ENCODE data around the gene EFNA3.

Gene EFNA3

GRCh38 chr1:155062151-155062686 lies 16.4 kb upstream of the EFNA3 start:
- no peak for TF ChIP-seq CTCF (IDR thresholded peaks at IDR 0.05; ENCODE audit: insufficient read depth, missing control alignments)
- FAIRE-seq (no peak), DNase-seq (ENCODE audit: insufficient read length, low spot score) (no peak)

- DNase-seq (ENCODE audit: insufficient read length, low spot score), result peak; percentile 94
- FAIRE-seq, result peak; percentile 56
- peak; percentile 95 for TF ChIP-seq CTCF (IDR thresholded peaks at IDR 0.05; ENCODE audit: insufficient read depth, missing control alignments)
Observed at GRCh38 chr1:155062702-155063411, 15.8 kb upstream of the EFNA3 start.

DNA sequence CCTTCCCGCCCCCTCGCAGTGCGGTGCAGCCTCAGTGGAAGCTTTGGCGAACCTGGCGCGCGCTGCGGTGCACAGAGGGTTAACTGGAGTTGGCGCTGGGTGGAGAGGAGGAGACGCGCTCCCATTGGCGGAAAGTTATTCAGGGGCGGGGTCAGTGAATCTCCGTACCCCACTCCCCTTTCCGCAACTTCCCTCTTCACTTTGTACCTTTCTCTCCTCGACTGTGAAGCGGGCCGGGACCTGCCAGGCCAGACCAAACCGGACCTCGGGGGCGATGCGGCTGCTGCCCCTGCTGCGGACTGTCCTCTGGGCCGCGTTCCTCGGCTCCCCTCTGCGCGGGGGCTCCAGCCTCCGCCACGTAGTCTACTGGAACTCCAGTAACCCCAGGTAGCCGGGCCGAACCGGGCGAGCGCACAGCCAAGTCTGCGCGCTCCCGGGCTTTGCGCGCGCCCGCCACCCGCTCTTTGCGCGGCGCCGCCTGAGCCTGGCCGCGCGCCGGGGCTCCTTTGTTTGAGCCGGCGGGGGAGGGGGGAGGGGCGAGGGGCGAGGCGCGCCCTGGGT lies 15.0 kb upstream of the EFNA3 start, which contains the start of gene EFNA4:
Gene EFNA4, plus strand, starts transcription at position 191 of the 561 bp plus-strand sequence. Its CDS starts 84 bp downstream, at position 275.
- no peak for TF ChIP-seq CTCF (IDR thresholded peaks at IDR 0.05; ENCODE audit: insufficient read depth, missing control alignments)
- FAIRE-seq (no peak), DNase-seq (ENCODE audit: insufficient read length, low spot score) (peak; percentile 90)

DNA sequence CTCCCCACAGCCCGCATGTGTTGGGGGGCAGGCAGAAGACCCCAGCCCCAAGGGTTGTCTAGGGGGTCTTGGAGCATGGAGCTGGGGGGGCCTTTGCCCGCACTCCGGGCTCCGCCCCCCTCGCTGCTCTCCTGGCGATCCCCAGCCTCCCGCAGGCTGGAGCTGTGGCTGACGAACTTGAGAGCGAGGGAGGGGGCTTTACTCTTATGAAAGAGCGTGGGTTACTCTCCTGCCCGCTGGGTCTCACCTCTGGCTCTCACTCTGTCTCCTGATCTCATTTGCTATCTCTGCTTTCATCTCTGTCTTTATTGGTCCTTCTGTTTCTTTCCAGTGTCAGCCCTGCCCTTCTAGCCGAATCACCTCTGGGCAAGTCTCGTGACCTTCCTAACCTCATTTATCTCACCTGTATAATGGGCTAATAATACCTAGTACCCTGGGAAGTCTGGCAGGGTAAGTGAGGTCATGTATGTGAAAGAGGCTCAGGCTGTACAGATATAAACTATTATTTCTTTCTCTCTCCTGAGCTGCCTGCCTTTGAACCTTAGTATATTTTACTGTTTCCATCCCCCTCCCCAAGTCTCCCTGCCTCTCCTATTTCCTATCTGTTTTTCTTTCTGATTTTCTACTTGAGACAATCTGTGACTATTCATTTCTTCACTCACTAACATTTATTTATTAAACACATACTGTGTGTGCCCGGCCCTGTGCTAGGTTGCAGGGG lies 14.4 kb upstream of the EFNA3 start:
- DNase-seq (ENCODE audit: insufficient read length, low spot score) (no peak), FAIRE-seq (no peak)
- TF ChIP-seq CTCF (IDR thresholded peaks at IDR 0.05; ENCODE audit: insufficient read depth, missing control alignments), result no peak

- DNase-seq (ENCODE audit: insufficient read length, low spot score) (no peak), FAIRE-seq (no peak)
- no peak for TF ChIP-seq CTCF (IDR thresholded peaks at IDR 0.05; ENCODE audit: insufficient read depth, missing control alignments)
Observed at GRCh38 chr1:155064832-155065429, 13.7 kb upstream of the EFNA3 start.

- no peak for TF ChIP-seq CTCF (IDR thresholded peaks at IDR 0.05; ENCODE audit: insufficient read depth, missing control alignments)
- FAIRE-seq, result no peak
- no peak for DNase-seq (ENCODE audit: insufficient read length, low spot score)
Observed at GRCh38 chr1:155066777-155067176, 11.9 kb upstream of the EFNA3 start.

Measured in D721Med (cell line).